CD4-positive, alpha-beta T cell (primary cell): ENCODE results near the gene TMEM174. TPM values are rescaled to one million over a fixed set of nuclear protein-coding genes. Genes with fewer than 3 reads are reported as not detected.

ENCODE experiments used
- ATAC-seq: fragments of 200-7000 bp; cut with Tn5 transposase; one replicate; pipeline ENCODE4 v1.10.0; 2022; ENCODE audit warnings: mild to moderate bottlenecking; ENCODE audit not compliant: poor library complexity
- CTCF ChIA-PET: fragments of 350-600 bp; sonication (Branson Sonifier 250); formaldehyde crosslinking; loops from one replicate; lab custom pipeline; 2021; ENCODE audit warnings: antibody characterized with exemption, inconsistent platforms; lab: Charles Lee
- POLR2A ChIA-PET: fragments of 350-600 bp; sonication (Branson Sonifier 250); formaldehyde crosslinking; loops from one replicate; lab custom pipeline; 2021; ENCODE audit warnings: antibody characterized with exemption, inconsistent platforms; lab: Charles Lee
- DNase-seq, 14 experiments: peaks; one replicate each; pipeline ENCODE4 v3.0.0-alpha.2; 2013 to 2020; ENCODE audit warnings: mixed read lengths in 2 of 14
- H3K27ac ChIP-seq, 2 donors: one replicate each; pipeline versions ENCODE4 v1.5.1 to v1.7.0; 2013; ENCODE audit warnings: low read length in 2 of 2, low read depth in 1 of 2, mild to moderate bottlenecking in 1 of 2
- H3K27me3 ChIP-seq, 2 experiments: 1 replicate in 1 of 2; 2 replicates in 1 of 2; pipeline versions ENCODE4 v1.6.1 to v1.7.0; 2013; ENCODE audit warnings: low read length in 2 of 2, control low read depth in 1 of 2, mild to moderate bottlenecking in 1 of 2, moderate library complexity in 1 of 2; ENCODE audit not compliant: insufficient read depth in 2 of 2, control insufficient read depth in 1 of 2
- H3K36me3 ChIP-seq: one replicate; pipeline ENCODE4 v1.6.1; 2013; ENCODE audit warnings: low read length, control low read depth; ENCODE audit not compliant: insufficient read depth
- H3K4me1 ChIP-seq: one replicate; pipeline ENCODE4 v1.6.1; 2013; ENCODE audit warnings: low read length, control low read depth; ENCODE audit not compliant: insufficient read depth
- H3K4me3 ChIP-seq: one replicate; pipeline ENCODE4 v1.5.1; 2013; ENCODE audit warnings: mild to moderate bottlenecking, low read length, moderate library complexity
- H3K9me3 ChIP-seq, 2 experiments: 1 replicate in 1 of 2; 2 replicates in 1 of 2; pipeline versions ENCODE4 v1.6.1 to v1.7.0; 2013; ENCODE audit warnings: low read length in 2 of 2, mild to moderate bottlenecking in 2 of 2, control low read depth in 1 of 2, moderate library complexity in 1 of 2; ENCODE audit not compliant: control insufficient read depth in 1 of 2, insufficient read depth in 1 of 2
- H3K27ac Mint-ChIP-seq: one replicate; pipeline ENCODE4 v1.8.0; 2020; ENCODE audit warnings: mixed read lengths
- H3K27me3 Mint-ChIP-seq: one replicate; pipeline ENCODE4 v1.8.0; 2021; ENCODE audit warnings: mixed read lengths
- H3K36me3 Mint-ChIP-seq: one replicate; pipeline ENCODE4 v1.8.0; 2021; ENCODE audit warnings: low read depth, mixed read lengths
- H3K4me1 Mint-ChIP-seq: one replicate; pipeline ENCODE4 v1.8.0; 2021; ENCODE audit warnings: low read depth, mixed read lengths
- H3K4me3 Mint-ChIP-seq: one replicate; pipeline ENCODE4 v1.8.0; 2020; ENCODE audit warnings: mild to moderate bottlenecking, mixed read lengths
- H3K9me3 Mint-ChIP-seq: one replicate; pipeline ENCODE4 v1.8.0; 2020; ENCODE audit warnings: mixed read lengths
- CTCF ChIP-seq: fragments of 200-600 bp; IDR thresholded peaks from one replicate; pipeline ENCODE4 v1.8.0; 2022; ENCODE audit warnings: antibody characterized with exemption, mild to moderate bottlenecking
- intact Hi-C, 2 experiments: fragments of 100-400 bp; cut with DNase I in 1 of 2; cut with micrococcal nuclease in 1 of 2; formaldehyde crosslinking; loops; one replicate each; pipeline versions ENCODE4 v1.15.1 to v1.9.0; 2023 to 2025; cut with DNase I, micrococcal nuclease
- polyA plus RNA-seq, 2 donors: library from polyadenylated mRNA; unstranded; fragments of 120-200 nt; gene quantifications; one replicate each; pipeline ENCODE4 v1.2.1, GENCODE V29; 2013
- total RNA-seq, 174 experiments: library from RNA in 2 of 174; stranded (reverse) in 2 of 174; gene quantifications; one replicate each; pipeline ENCODE4 v1.2.3 and lab custom pipeline; 2021 to 2026

TMEM174 gene
- total RNA-seq (not detected), total RNA-seq (lab: John Stamatoyannopoulos, UW) (0 to 0.08 (median 0) reads per million in 172 experiments)
- polyA plus RNA-seq (2013, experiment 1 of 2): not detected
- not detected for polyA plus RNA-seq (2013, experiment 2 of 2)

- Mint-ChIP-seq H3K27ac (no peak within 1 kb of the TSS), H3K4me3 (no peak within 1 kb of the TSS), H3K4me1 (no peaks in the 10 kb centered on the region), H3K27me3 (peaks cover 99% of the 10 kb centered on the region), H3K9me3 (no peaks in the 10 kb centered on the region), H3K36me3 (no peaks in the 10 kb centered on the region)
- CTCF ChIA-PET: no interaction called here
- Histone ChIP-seq H3K27ac (no peak within 1 kb of the TSS), H3K4me1 (no peaks in the 10 kb centered on the region), H3K27me3 (peaks cover 44 to 54% of the 10 kb centered on the region in 2 experiments), H3K9me3 (no peaks in the 10 kb centered on the region), H3K36me3 (no peaks in the 10 kb centered on the region), H3K4me3 (no peak within 1 kb of the TSS)
- DNase-seq (no peak), ATAC-seq (no peak)
- POLR2A ChIA-PET: no interaction called here
- intact Hi-C loops: no loop called here
- no peak for TF ChIP-seq CTCF
These were observed at the start of gene TMEM174 for GRCh38 chr5:73172951-73173350. Gene TMEM174 (plus strand): TSS chr5:73173193. CDS start chr5:73173244, 51 bp downstream.

- CTCF ChIA-PET: no interaction called here
- Mint-ChIP-seq H3K4me1 (peaks cover 32% of the 10 kb centered on the region), H3K4me3 (no peak overlapping the region), H3K27me3 (peaks cover 85% of the 10 kb centered on the region), H3K36me3 (no peaks in the 10 kb centered on the region), H3K9me3 (no peaks in the 10 kb centered on the region), H3K27ac (no peak overlapping the region)
- Histone ChIP-seq H3K27ac (no peak overlapping the region), H3K36me3 (no peaks in the 10 kb centered on the region), H3K9me3 (peaks cover 0 to 4% of the 10 kb centered on the region in 2 experiments), H3K4me3 (no peak overlapping the region), H3K27me3 (peaks cover 22 to 47% of the 10 kb centered on the region in 2 experiments), H3K4me1 (peaks cover 15% of the 10 kb centered on the region)
- ATAC-seq (no peak), DNase-seq (no peak)
- intact Hi-C loops: no loop called here
- no peak for TF ChIP-seq CTCF
- POLR2A ChIA-PET: no interaction called here
These were observed 47.7 kb upstream of the TMEM174 start for GRCh38 chr5:73125289-73125688.

GRCh38 chr5:73126381-73126780 lies 46.6 kb upstream of the TMEM174 start:
- ATAC-seq (no peak), DNase-seq (no peak)
- POLR2A ChIA-PET: no interaction called here
- no peak overlapping the region for H3K4me3 ChIP-seq
- Mint-ChIP-seq H3K4me3 (no peak overlapping the region), H3K27me3 (peaks cover 81% of the 10 kb centered on the region), H3K36me3 (no peaks in the 10 kb centered on the region), H3K27ac (no peak overlapping the region), H3K4me1 (peaks cover 24% of the 10 kb centered on the region), H3K9me3 (no peaks in the 10 kb centered on the region)
- H3K9me3 ChIP-seq: peaks cover 0 to 4% of the 10 kb centered on the region in 2 experiments
- H3K36me3 ChIP-seq: no peaks in the 10 kb centered on the region
- intact Hi-C loops: no loop called here
- CTCF ChIA-PET: no interaction called here
- H3K27ac ChIP-seq: no peak overlapping the region
- peaks cover 18 to 41% of the 10 kb centered on the region in 2 experiments for H3K27me3 ChIP-seq
- TF ChIP-seq CTCF: no peak
- peaks cover 12% of the 10 kb centered on the region for H3K4me1 ChIP-seq
